T47D (cell line): ENCODE measurements around the gene TLN1.

Experiments
- DNase-seq, 2 experiments: peaks; one replicate each; pipeline versions ENCODE4 v3.0.0 to v3.0.0-alpha.2; 2011 to 2012; ENCODE audit warnings: low read depth in 1 of 2, low spot score in 1 of 2
- JUND ChIP-seq: IDR thresholded peaks from 2 replicates; pipeline ENCODE4 v1.6.1; 2012; ENCODE audit warnings: low read depth
- in situ Hi-C: cut with HindIII; loops from 2 replicates; pipeline ENCODE4 v1.10.0; 2016; ENCODE audit warnings: low sequenced_read_pairs, low pct_unique_long_range_greater_than_20kb

Gene TLN1

GRCh38 chr9:35732800-35733541, 976 bp upstream of the TLN1 start:
- in situ Hi-C loops = no loop called here
- DNase-seq = peak; percentile 29 to 78
- TF ChIP-seq JUND = no peak

DNA sequence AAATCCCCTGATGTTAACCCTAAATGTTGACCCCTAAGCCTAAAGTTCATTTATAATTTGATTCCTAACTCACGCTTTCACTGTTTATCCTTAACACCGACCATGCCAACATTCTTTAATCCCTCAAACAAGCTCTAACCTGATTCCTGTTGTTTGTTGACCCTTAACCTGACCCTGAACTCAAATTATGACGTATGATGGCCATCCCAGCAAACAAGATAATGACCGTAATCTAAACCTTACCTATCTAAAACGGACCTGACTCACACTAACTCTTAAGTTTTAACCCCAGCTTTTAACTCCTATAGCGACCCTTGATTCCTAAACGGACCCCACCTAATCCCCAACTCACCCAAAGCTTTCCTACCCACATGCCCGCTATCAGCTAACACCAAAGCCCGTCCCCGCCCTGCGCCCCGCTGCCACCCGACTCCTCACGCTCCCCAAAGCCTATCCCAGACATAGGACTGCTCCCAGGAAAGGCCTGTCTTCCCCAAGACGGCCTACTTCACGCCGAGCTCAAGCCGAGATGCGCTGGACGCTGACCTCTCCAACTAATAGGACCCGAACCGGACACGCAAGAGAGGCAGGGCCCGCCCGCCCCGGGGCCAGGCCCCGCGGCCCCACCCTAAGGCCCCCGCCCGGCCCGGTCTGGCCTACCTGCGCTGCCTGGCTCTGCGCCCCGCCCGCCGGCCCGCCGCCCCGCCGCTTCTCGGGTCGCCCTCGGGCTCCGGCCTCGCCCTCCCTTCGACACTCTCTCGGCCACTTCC, 395 bp downstream of the TLN1 start:
- no peak for TF ChIP-seq JUND
- no peak for DNase-seq
- in situ Hi-C loops = no loop called here

DNA sequence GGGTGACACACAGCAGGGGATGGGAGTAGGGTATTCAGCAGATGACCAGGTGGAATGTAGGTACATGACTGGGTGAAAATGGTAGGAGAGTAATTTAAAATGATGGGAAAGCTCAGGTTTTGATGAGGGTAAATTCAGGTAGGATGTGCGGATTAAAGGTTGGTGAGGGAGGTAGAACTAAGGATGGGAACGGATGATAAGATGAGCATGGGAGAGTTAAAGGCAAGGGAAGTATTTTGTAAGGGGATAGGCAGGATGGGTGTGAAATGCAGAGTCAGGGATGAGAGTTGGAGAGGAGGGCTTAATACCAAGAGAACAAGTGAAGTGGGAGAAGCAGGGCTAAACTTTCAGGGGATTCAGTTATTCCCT, 1.5 kb downstream of the TLN1 start:
- no peak for TF ChIP-seq JUND
- in situ Hi-C loops = no loop called here
- DNase-seq = no peak

- TF ChIP-seq JUND = no peak
- in situ Hi-C loops = no loop called here
These were observed 2.1 kb downstream of the TLN1 start for GRCh38 chr9:35729700-35730485.

GRCh38 chr9:35729101-35729500, 2.9 kb downstream of the TLN1 start:
- TF ChIP-seq JUND = no peak
- DNase-seq = no peak
- in situ Hi-C loops = no loop called here

More at GRCh38 chr9:35729700-35730485, 2.1 kb downstream of the TLN1 start:
- peak; percentile 47 to 64 for DNase-seq

GRCh38 chr9:35728041-35728971, 3.7 kb downstream of the TLN1 start:
- no peak for TF ChIP-seq JUND
- in situ Hi-C loops = no loop called here
- DNase-seq = peak in 1 of 2 experiments; percentile 74

DNA sequence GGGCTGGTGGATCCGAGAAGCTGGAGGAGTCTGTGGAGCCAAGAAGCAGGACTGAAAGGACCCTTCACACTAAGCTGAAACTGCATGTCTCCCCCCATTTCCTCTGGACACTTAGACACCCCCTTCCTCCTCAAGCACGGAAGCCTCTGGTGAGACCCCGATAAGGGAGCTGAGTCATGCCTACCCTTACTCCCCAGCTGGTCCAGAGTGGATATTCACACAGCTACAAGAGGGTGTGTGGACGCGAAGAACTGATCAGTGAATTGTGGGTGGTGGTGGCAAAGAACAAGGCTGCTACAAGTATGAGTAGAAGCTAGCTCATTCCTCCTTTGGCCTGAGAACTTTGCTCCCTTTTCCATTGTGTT, 4.3 kb downstream of the TLN1 start:
- DNase-seq = no peak
- in situ Hi-C loops = no loop called here
- no peak for TF ChIP-seq JUND

- DNase-seq = peak; percentile 49 to 71
- no peak for TF ChIP-seq JUND
- in situ Hi-C loops = no loop called here
These were observed 5.1 kb downstream of the TLN1 start for GRCh38 chr9:35726931-35727330.

DNA sequence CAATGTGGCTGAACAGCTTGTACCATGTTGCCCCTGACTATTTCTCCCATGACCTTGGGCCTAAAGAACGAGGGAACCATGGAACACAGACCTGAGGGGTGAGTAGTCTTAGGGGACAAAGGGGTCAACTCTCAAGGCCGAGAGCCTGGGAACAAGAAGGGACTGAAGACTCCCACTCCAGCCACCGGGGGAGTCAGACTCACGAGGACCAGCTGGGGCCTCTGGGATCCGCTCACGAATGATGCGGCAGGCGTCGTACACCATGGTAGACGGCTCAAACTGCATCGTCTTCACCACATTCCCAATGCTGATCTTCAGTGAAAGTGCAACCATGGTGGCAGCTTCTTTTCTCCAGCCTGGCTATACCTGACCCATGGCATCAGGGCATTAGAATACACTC, 6.6 kb downstream of the TLN1 start:
- TF ChIP-seq JUND = no peak
- DNase-seq = no peak
- in situ Hi-C loops = no loop called here

DNA sequence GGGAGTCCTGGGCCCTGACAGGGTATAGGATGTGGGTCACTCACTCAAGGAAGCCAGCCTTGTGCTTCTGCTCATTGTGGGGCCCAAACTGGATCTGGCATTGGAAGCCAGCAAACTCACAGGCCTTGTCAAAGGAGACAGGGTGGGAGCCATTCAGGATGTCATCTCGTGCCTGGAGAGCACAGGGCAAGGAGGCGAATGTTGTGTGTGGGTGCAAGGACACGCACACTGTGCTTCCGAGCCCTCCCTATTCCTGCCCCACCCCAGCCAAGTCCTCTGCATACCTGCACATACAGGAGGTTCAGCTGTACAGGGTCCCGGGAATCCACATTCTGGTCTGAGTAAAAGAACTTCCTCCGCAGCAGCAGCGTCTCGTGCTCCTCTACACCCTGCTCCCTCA, 8.1 kb downstream of the TLN1 start:
- no peak for DNase-seq
- no peak for TF ChIP-seq JUND
- in situ Hi-C loops = no loop called here

DNA sequence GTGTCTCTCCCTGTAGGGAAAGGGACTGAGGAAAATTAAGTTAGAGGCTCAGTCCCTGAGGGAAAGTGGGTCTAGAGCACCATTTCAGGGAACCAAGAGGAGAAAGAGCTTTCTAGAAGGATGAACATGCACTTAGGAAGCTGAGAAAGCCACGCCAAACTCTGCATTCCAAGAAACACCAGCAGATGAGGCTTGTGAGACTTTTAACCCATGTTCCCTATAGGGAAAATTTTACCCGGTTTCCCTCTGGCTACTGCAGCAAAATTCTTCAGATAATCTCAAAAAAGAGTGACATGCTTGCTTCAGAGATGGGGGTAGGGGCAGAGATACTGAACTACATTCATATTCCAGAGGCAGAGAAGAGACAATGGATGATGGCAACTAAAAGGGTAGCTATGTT, 8.6 kb downstream of the TLN1 start:
- in situ Hi-C loops = no loop called here
- no peak for DNase-seq
- no peak for TF ChIP-seq JUND

- no peak for DNase-seq
- no peak for TF ChIP-seq JUND
- in situ Hi-C loops = no loop called here
These were observed 12.4 kb downstream of the TLN1 start for GRCh38 chr9:35719546-35719945.
